Common myeloid progenitor, CD34-positive (primary cell): Measurements from ENCODE around the gene BCR.
A peak's percentile ranks its signal among the peaks of the same experiment; 100 is the strongest.

ENCODE experiments used
- CTCF ChIA-PET: fragments of 350-600 bp; sonication (Branson Sonifier 250); formaldehyde crosslinking; loops from one replicate; lab custom pipeline; 2021; ENCODE audit warnings: antibody characterized with exemption; lab: Charles Lee
- POLR2A ChIA-PET: fragments of 350-600 bp; sonication (Branson Sonifier 250); formaldehyde crosslinking; loops from one replicate; lab custom pipeline; 2021; ENCODE audit warnings: antibody characterized with exemption; lab: Charles Lee
- DNase-seq, 3 donors: peaks; one replicate each; pipeline versions ENCODE4 v3.0.0 to v3.0.0-alpha.2; 2013
- H3K27ac ChIP-seq, 2 experiments: 1 replicate in 1 of 2; 2 replicates in 1 of 2; pipeline ENCODE4 v1.7.0; 2013; ENCODE audit warnings: inconsistent platforms in 2 of 2, low read length in 2 of 2, mild to moderate bottlenecking in 2 of 2, low read depth in 1 of 2, moderate library complexity in 1 of 2; ENCODE audit not compliant: severe bottlenecking in 2 of 2, insufficient read depth in 1 of 2, poor library complexity in 1 of 2
- H3K27me3 ChIP-seq, 5 experiments: replicated peaks in 2 of 5; 1 replicate in 3 of 5; 2 replicates in 2 of 5; pipeline versions ENCODE4 v1.6.1 to v1.7.0; 2013; ENCODE audit warnings: low read length in 4 of 5, mild to moderate bottlenecking in 2 of 5, moderate library complexity in 2 of 5, inconsistent platforms in 1 of 5; ENCODE audit not compliant: insufficient read depth in 5 of 5, control insufficient read depth in 4 of 5
- H3K36me3 ChIP-seq, 4 experiments: 1 replicate in 2 of 4; 2 replicates in 2 of 4; pipeline versions ENCODE4 v1.6.1 to v1.7.0; 2013; ENCODE audit warnings: low read length in 3 of 4, control low read depth in 1 of 4, mild to moderate bottlenecking in 1 of 4; ENCODE audit not compliant: control insufficient read depth in 4 of 4, insufficient read depth in 4 of 4
- H3K4me1 ChIP-seq, 4 experiments: 1 replicate in 3 of 4; 2 replicates in 1 of 4; pipeline versions ENCODE4 v1.6.1 to v1.7.1; 2013; ENCODE audit warnings: low read length in 3 of 4, mild to moderate bottlenecking in 3 of 4, control low read depth in 1 of 4, inconsistent platforms in 1 of 4, moderate library complexity in 1 of 4; ENCODE audit not compliant: control insufficient read depth in 4 of 4, insufficient read depth in 4 of 4; ENCODE audit errors: control extremely low read depth in 1 of 4
- H3K4me3 ChIP-seq, 7 experiments: 1 replicate in 4 of 7; 2 replicates in 3 of 7; pipeline versions ENCODE4 v1.5.1 to v1.7.0; 2013; ENCODE audit warnings: mild to moderate bottlenecking in 7 of 7, low read length in 6 of 7, moderate library complexity in 6 of 7, inconsistent platforms in 2 of 7, low read depth in 2 of 7, control low read depth in 1 of 7; ENCODE audit not compliant: insufficient read depth in 4 of 7, control insufficient read depth in 1 of 7; ENCODE audit errors: extremely low read depth in 1 of 7
- H3K9me3 ChIP-seq, 5 experiments: 1 replicate in 4 of 5; 2 replicates in 1 of 5; pipeline versions ENCODE4 v1.6.1 to v1.7.1; 2013; ENCODE audit warnings: low read length in 4 of 5, mild to moderate bottlenecking in 2 of 5, inconsistent platforms in 1 of 5, low read depth in 1 of 5, moderate library complexity in 1 of 5; ENCODE audit not compliant: control insufficient read depth in 4 of 5, insufficient read depth in 2 of 5; ENCODE audit errors: control extremely low read depth in 1 of 5
- WGBS: methylation state at CpG from one replicate; pipeline ENCODE4 v1.1.5; 2013; ENCODE audit not compliant: insufficient coverage; 5-methylcytosine and 5-hydroxymethylcytosine counted together

The BCR gene

DNA sequence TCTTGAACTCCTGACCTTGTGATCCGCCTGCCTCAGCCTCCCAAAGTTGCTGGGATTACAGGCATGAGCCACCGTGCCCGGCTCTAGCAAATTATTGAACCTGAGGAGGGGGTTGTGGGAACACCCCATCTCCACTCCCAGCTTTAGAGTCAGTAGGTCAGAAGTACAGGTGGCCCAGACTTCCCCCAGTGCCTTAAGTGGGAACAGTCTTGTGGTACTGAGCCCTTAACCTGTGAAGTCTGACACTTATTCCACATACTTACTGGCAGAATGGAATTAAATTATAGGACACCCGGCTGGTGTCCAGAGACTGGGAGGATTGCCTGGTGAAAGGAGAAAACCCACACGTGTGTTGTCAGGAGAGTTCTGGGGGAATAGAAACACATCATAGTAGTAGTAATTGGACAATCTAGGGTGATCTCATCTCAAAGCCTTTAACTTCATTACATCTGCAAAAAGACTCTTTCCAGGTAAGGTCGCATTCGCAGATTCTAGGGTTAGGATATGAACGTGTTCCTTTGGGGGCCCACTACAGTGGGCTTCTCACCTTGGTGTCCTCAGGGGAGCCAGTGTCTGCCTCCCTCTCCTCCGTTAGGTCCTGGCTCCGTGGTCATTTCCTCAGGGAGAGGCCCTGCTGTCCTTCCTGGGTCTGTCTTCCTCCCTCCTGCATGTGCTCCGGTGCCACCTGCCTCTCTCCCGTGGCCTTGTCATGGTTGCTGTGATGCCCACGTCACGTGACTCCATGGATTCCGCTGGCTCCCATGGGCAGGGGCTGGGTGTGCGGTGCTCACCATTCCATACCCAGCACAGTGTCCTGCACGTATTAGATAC, 63.8 kb downstream of the BCR start:
- no peak for DNase-seq
- H3K4me1 ChIP-seq, result peaks cover 8 to 95% (median 51%) of the 10 kb centered on the region in 4 experiments
- CTCF ChIA-PET, result interaction anchor here (1.0 to 3.1 kb wide), 12 partner anchors 8 to 285 kb away, joined by 3 to 16 read pairs (median 4); partner anchors contain the start of gene BCR
- no peaks in the 10 kb centered on the region for H3K27me3 ChIP-seq
- POLR2A ChIA-PET, result no interaction called here
- H3K36me3 ChIP-seq, result peaks cover 0 to 25% (median 12%) of the 10 kb centered on the region in 4 experiments
- 89% methylated on average over 13 of the region's 17 CpGs for WGBS
- H3K4me3 ChIP-seq, result no peak overlapping the region
- H3K27ac ChIP-seq, result peak overlapping the region in 1 of 2 experiments; percentile 60
- no peaks in the 10 kb centered on the region for H3K9me3 ChIP-seq

DNA sequence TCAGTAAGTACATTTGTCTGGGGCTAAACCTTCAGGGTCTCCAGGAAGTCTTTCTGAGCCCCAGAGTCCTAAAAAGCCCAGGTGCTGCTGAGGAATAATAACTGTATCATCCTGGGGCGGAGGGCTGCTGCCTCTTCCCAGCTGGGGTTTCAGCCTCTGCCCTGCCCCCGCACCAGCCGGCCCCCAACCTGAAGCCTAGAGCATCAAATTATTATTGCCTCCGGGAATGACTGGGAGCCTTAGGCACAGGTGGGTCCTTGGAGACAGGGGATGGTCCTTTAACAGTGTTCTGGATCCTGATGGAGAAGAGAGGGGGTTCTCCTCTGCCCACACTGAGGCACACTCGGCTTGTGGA, 64.4 kb downstream of the BCR start:
- WGBS, result 100% methylated on average over 5 of the region's 5 CpGs
- DNase-seq, result no peak
- H3K27me3 ChIP-seq, result no peaks in the 10 kb centered on the region
- H3K4me3 ChIP-seq, result no peak overlapping the region
- CTCF ChIA-PET, result interaction anchor here (1.3 to 2.0 kb wide), 2 partner anchors 11 to 26 kb away, joined by 3 to 4 read pairs; no protein-coding TSS in a partner anchor
- peaks cover 0 to 23% (median 10%) of the 10 kb centered on the region in 4 experiments for H3K36me3 ChIP-seq
- H3K4me1 ChIP-seq, result peaks cover 8 to 91% (median 52%) of the 10 kb centered on the region in 4 experiments
- H3K27ac ChIP-seq, result peak overlapping the region in 1 of 2 experiments; percentile 60
- H3K9me3 ChIP-seq, result no peaks in the 10 kb centered on the region
- POLR2A ChIA-PET, result no interaction called here

DNA sequence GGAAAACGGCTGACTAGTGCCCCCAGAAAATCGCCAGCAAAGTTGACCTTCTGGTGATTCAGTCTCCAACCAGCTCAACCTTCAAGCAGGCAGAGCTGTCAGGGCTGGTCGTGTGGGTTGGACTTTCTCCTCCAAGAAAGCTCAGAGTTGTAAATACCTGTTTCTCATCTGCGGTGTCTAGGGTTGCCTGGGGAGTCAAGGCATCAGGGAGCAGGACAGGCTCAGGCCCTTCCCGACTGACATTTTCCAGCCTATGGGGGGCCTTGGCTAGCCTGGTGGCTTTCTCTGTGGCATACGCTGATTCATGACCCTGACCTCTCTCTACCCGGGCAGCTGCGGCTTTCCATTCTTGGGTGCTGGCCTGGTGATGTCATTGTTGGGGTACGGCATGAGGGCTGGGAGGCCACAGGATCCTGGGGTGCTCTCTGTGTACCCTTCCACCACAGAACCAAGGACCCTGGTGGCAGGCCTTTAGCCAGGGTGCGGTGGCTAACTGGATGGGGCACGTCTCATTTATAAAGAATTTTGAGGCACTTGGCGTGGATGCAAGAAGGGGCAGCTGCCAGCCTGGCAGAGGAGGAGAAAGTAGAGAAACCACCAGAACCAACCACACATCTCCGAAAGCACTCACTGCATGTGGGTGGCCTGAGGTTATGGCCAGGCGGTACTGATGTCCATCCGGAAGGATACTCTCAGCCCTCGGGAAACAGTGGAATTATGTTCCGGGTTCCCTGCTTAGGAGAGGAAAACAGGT, 64.9 kb downstream of the BCR start:
- Histone ChIP-seq H3K27me3 (no peaks in the 10 kb centered on the region), H3K4me1 (peaks cover 8 to 90% (median 53%) of the 10 kb centered on the region in 4 experiments), H3K36me3 (peaks cover 0 to 23% (median 10%) of the 10 kb centered on the region in 4 experiments), H3K27ac (peak overlapping the region in 1 of 2 experiments; percentile 60), H3K9me3 (no peaks in the 10 kb centered on the region), H3K4me3 (no peak overlapping the region)
- CTCF ChIA-PET, result interaction anchor here (1.3 to 2.0 kb wide), 3 partner anchors 10 to 64 kb away, joined by 3 to 4 read pairs (median 4); no protein-coding TSS in a partner anchor
- POLR2A ChIA-PET, result no interaction called here
- 82% methylated on average over 12 of the region's 17 CpGs for WGBS
- DNase-seq, result no peak

DNA sequence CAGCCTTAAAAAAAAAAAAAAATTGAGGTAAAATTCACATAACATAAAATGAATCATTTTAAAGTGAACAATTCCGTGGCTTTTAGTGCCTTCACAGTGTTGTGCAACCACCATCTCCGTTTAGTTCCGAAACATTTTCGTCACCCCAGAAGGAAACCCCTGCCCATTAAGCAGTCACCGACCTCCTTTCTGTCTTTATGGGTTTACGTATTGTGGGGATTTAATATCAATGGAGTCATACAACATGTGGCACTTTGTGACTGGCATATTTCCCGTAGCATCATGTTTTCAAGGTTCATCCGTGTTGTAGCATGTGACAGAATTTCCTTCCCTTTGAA, 65.5 kb downstream of the BCR start:
- ChIA-PET POLR2A (no interaction called here), CTCF (interaction anchor here (1.3 to 2.0 kb wide), 4 partner anchors 10 to 69 kb away, joined by 3 to 4 read pairs (median 4); no protein-coding TSS in a partner anchor)
- no peak overlapping the region for H3K4me3 ChIP-seq
- peaks cover under 1 to 23% (median 10%) of the 10 kb centered on the region in 4 experiments for H3K36me3 ChIP-seq
- H3K27me3 ChIP-seq, result no peaks in the 10 kb centered on the region
- H3K4me1 ChIP-seq, result peaks cover 6 to 91% (median 49%) of the 10 kb centered on the region in 4 experiments
- peak in 2 of 3 donors; percentile 66 to 70 for DNase-seq
- 59% methylated on average over 6 of the region's 8 CpGs for WGBS
- H3K27ac ChIP-seq, result peak overlapping the region in 1 of 2 experiments; percentile 60
- H3K9me3 ChIP-seq, result no peaks in the 10 kb centered on the region

DNA sequence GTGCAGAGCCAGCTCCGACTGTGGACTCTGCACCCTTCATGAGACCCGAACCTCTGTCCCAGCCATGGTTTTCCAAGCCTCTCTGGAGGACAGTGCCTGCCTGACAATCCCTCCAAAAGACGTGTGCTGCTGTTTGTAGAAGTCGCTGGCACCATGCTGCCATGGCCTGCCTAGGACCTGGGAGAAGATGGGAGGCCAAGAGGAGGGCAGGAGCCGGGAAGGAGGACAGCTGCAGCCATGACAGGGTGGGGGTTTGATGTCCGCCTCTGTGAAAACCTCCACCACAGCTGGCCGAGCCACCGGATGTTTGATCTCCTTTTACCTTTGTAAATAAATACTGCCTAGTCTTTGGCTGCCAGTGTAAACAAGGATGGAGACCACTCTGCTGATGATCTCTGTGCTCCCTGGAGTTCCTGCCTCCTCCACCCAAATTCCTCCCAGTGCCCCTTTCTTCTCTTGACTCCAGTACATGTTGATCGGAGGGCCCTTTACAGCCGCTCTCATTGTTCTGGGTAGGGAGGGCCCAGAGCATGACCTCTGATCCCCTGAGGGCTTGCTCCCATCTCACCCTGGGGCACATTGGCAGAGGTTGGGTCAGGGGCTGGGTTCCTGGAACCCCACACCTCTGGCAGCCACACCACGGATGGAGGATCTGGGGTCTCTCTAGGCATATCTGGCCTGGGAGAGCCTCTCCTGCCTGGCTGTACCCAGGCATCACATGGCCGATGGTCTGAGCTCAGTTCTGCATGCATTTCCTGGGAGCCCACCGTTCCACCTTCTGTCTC, 66.9 kb downstream of the BCR start:
- DNase-seq, result no peak
- ChIA-PET CTCF (interaction anchor here (0.9 to 1.5 kb wide), 4 partner anchors 18 to 70 kb away, joined by 3 to 4 read pairs (median 4); no protein-coding TSS in a partner anchor), POLR2A (no interaction called here)
- peaks cover 3 to 79% (median 36%) of the 10 kb centered on the region in 4 experiments for H3K4me1 ChIP-seq
- no peaks in the 10 kb centered on the region for H3K27me3 ChIP-seq
- H3K4me3 ChIP-seq, result no peak overlapping the region
- 94% methylated on average over 8 of the region's 13 CpGs for WGBS
- peak overlapping the region in 1 of 2 experiments; percentile 65 for H3K27ac ChIP-seq
- no peaks in the 10 kb centered on the region for H3K9me3 ChIP-seq
- H3K36me3 ChIP-seq, result peaks cover 2 to 30% (median 14%) of the 10 kb centered on the region in 4 experiments

DNA sequence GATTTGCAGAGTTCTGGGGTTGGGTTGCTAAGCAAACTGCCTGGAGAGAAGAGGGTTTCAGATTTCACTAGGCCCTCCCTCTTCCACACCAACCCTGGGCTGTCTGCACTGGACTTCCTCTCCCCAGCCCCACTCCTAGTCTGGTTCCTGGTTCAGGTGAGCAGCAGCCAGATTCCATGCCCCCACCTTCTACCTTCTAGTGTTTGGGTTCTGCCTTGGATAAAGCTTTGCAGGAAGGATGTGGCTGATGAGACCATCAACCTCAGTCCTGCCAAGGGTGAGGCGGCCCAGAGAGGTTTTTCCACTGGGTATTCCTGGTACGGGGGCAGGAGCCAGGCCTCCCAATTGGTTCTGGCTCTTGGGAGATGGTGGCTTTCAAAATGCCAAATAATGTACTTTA, 68.3 kb downstream of the BCR start:
- WGBS, result 62% methylated on average over 2 of the region's 2 CpGs
- peak overlapping the region in 1 of 2 experiments; percentile 65 for H3K27ac ChIP-seq
- H3K27me3 ChIP-seq, result no peaks in the 10 kb centered on the region
- H3K9me3 ChIP-seq, result no peaks in the 10 kb centered on the region
- peaks cover 3 to 37% (median 17%) of the 10 kb centered on the region in 4 experiments for H3K36me3 ChIP-seq
- ChIA-PET CTCF (interaction anchor here (0.9 to 1.7 kb wide), 3 partner anchors 21 to 70 kb away, joined by 3 to 5 read pairs (median 4); no protein-coding TSS in a partner anchor), POLR2A (no interaction called here)
- peak in 1 of 3 donors; percentile 22 for DNase-seq
- H3K4me3 ChIP-seq, result no peak overlapping the region
- peaks cover 3 to 66% (median 26%) of the 10 kb centered on the region in 4 experiments for H3K4me1 ChIP-seq
